ENCODE measurements around the gene BEST1.

Gene BEST1

GRCh38 chr11:61905801-61906521, 44.2 kb upstream of the BEST1 start:
- no peak for DNase-seq (ENCODE audit: low read depth)
- no peak for TF ChIP-seq CTCF (IDR thresholded peaks at IDR 0.05; ENCODE audit: insufficient read depth, low read depth, low read length, missing control alignments)
- no peak overlapping the region for H3K4me3 ChIP-seq (ENCODE audit: low read depth, low read length)

- no peak for TF ChIP-seq CTCF (IDR thresholded peaks at IDR 0.05; ENCODE audit: insufficient read depth, low read depth, low read length, missing control alignments)
- no peak overlapping the region for H3K4me3 ChIP-seq (ENCODE audit: low read depth, low read length)
- no peak for DNase-seq (ENCODE audit: low read depth)
Observed at GRCh38 chr11:61906522-61906909, 43.6 kb upstream of the BEST1 start.

- DNase-seq (ENCODE audit: low read depth) = no peak
- TF ChIP-seq CTCF (IDR thresholded peaks at IDR 0.05; ENCODE audit: insufficient read depth, low read depth, low read length, missing control alignments) = no peak
Observed at GRCh38 chr11:61907282-61907681, 42.9 kb upstream of the BEST1 start.

GRCh38 chr11:61907871-61908729, 42.1 kb upstream of the BEST1 start:
- DNase-seq (ENCODE audit: low read depth) = no peak
- H3K4me3 ChIP-seq (ENCODE audit: low read depth, low read length) = no peak overlapping the region
- no peak for TF ChIP-seq CTCF (IDR thresholded peaks at IDR 0.05; ENCODE audit: insufficient read depth, low read depth, low read length, missing control alignments)

More at GRCh38 chr11:61907282-61907681, 42.9 kb upstream of the BEST1 start:
- no peak overlapping the region for H3K4me3 ChIP-seq (ENCODE audit: low read depth, low read length)

- no peak overlapping the region for H3K4me3 ChIP-seq (ENCODE audit: low read depth, low read length)
- DNase-seq (ENCODE audit: low read depth) = no peak
- TF ChIP-seq CTCF (IDR thresholded peaks at IDR 0.05; ENCODE audit: insufficient read depth, low read depth, low read length, missing control alignments) = no peak
Observed at GRCh38 chr11:61908730-61909316, 41.3 kb upstream of the BEST1 start.

GRCh38 chr11:61910187-61911127, 39.7 kb upstream of the BEST1 start:
- no peak for TF ChIP-seq CTCF (IDR thresholded peaks at IDR 0.05; ENCODE audit: insufficient read depth, low read depth, low read length, missing control alignments)
- no peak for DNase-seq (ENCODE audit: low read depth)
- H3K4me3 ChIP-seq (ENCODE audit: low read depth, low read length) = no peak overlapping the region

All from GM12865 (cell line).